GM23338 (cell line): ENCODE measurements around the gene PTPN13. TPM values are rescaled to one million over a fixed set of nuclear protein-coding genes. Genes with fewer than 3 reads are reported as not detected.

Experiments used
- ATAC-seq: fragments of 200-7000 bp; cut with Tn5 transposase; 3 replicates; pipeline ENCODE4 v1.9.1; 2020
- DNase-seq: peaks from one replicate; pipeline ENCODE4 v3.0.0-alpha.2; 2015; ENCODE audit warnings: low spot score
- H2AFZ ChIP-seq: fragments of 200-600 bp; sonication (generic); 2 replicates; pipeline ENCODE4 v1.8.0; 2016; ENCODE audit warnings: antibody characterized with exemption, mild to moderate bottlenecking, moderate library complexity
- H3F3A ChIP-seq: fragments of 200-600 bp; sonication (generic); replicated peaks from 2 replicates; pipeline ENCODE4 v1.8.0; 2017; ENCODE audit warnings: antibody characterized with exemption, mixed run types, low read depth
- H3K27ac ChIP-seq: fragments of 200-600 bp; sonication (generic); 2 replicates; pipeline ENCODE4 v1.6.1; 2016; ENCODE audit warnings: low read depth
- H3K27me3 ChIP-seq: fragments of 200-600 bp; sonication (generic); 2 replicates; pipeline ENCODE4 v1.8.0; 2016; ENCODE audit warnings: mild to moderate bottlenecking, mixed run types, moderate library complexity; ENCODE audit not compliant: insufficient read depth
- H3K36me3 ChIP-seq: fragments of 200-600 bp; sonication (generic); 2 replicates; pipeline ENCODE4 v1.8.0; 2016; ENCODE audit warnings: mild to moderate bottlenecking; ENCODE audit not compliant: insufficient read depth
- H3K4me1 ChIP-seq: fragments of 200-600 bp; sonication (generic); 2 replicates; pipeline ENCODE4 v1.8.0; 2016; ENCODE audit warnings: mild to moderate bottlenecking, moderate library complexity; ENCODE audit not compliant: insufficient read depth
- H3K4me2 ChIP-seq: fragments of 200-600 bp; sonication (generic); 2 replicates; pipeline ENCODE4 v1.7.1; 2017; ENCODE audit warnings: mixed run types
- H3K4me3 ChIP-seq: fragments of 200-600 bp; sonication (generic); 2 replicates; pipeline ENCODE4 v1.6.1; 2016; ENCODE audit warnings: mixed run types
- H3K79me2 ChIP-seq: fragments of 200-600 bp; sonication (generic); replicated peaks from 2 replicates; pipeline ENCODE4 v1.8.0; 2017; ENCODE audit warnings: mild to moderate bottlenecking; ENCODE audit not compliant: insufficient read depth
- H3K9me2 ChIP-seq: fragments of 200-600 bp; sonication (generic); 2 replicates; pipeline ENCODE4 v1.8.0; 2017; ENCODE audit not compliant: insufficient read depth
- H4K20me1 ChIP-seq: fragments of 200-600 bp; sonication (generic); replicated peaks from 2 replicates; pipeline ENCODE4 v1.8.0; 2017; ENCODE audit warnings: mild to moderate bottlenecking; ENCODE audit not compliant: insufficient read depth
- H3K27ac Mint-ChIP-seq: 2 replicates; pipeline ENCODE4 v1.8.0; 2020; ENCODE audit warnings: inconsistent platforms, mild to moderate bottlenecking, moderate library complexity, mixed read lengths
- H3K27me3 Mint-ChIP-seq: 3 replicates; pipeline ENCODE4 v1.8.0; 2022; ENCODE audit warnings: low read depth, mild to moderate bottlenecking, moderate library complexity, mixed read lengths, inconsistent platforms; ENCODE audit not compliant: insufficient read depth, poor library complexity
- H3K36me3 Mint-ChIP-seq: 3 replicates; pipeline ENCODE4 v1.8.0; 2021; ENCODE audit warnings: low read depth, mild to moderate bottlenecking, inconsistent platforms, moderate library complexity, mixed read lengths
- H3K4me1 Mint-ChIP-seq: 3 replicates; pipeline ENCODE4 v1.8.0; 2020; ENCODE audit warnings: mild to moderate bottlenecking, inconsistent platforms, mixed read lengths
- H3K4me3 Mint-ChIP-seq: 3 replicates; pipeline ENCODE4 v1.8.0; 2021; ENCODE audit warnings: moderate library complexity, mild to moderate bottlenecking, inconsistent platforms, mixed read lengths
- H3K9me3 Mint-ChIP-seq: 3 replicates; pipeline ENCODE4 v1.8.0; 2020; ENCODE audit warnings: moderate library complexity, mild to moderate bottlenecking, inconsistent platforms, mixed read lengths
- CREB1 ChIP-seq: fragments of 250-450 bp; sonication (Bioruptor Pico); IDR thresholded peaks from 2 replicates; pipeline ENCODE4 v1.5.0; 2020; ENCODE audit warnings: low read depth, mild to moderate bottlenecking, moderate library complexity
- EZH2 ChIP-seq: fragments of 200-600 bp; sonication (generic); IDR thresholded peaks from one replicate; pipeline ENCODE4 v1.8.0; 2017; ENCODE audit warnings: antibody characterized with exemption, mild to moderate bottlenecking, low read depth; ENCODE audit not compliant: unreplicated experiment
- EZH2phosphoT487 ChIP-seq: fragments of 200-600 bp; sonication (generic); IDR thresholded peaks from one replicate; pipeline ENCODE4 v1.8.1; 2018; ENCODE audit warnings: antibody characterized with exemption; ENCODE audit not compliant: unreplicated experiment
- JUNB ChIP-seq: IDR thresholded peaks from one replicate; pipeline ENCODE4 v1.6.1; 2016; ENCODE audit warnings: antibody characterized with exemption; ENCODE audit not compliant: unreplicated experiment
- NANOG ChIP-seq: IDR thresholded peaks from 2 replicates; pipeline ENCODE4 v1.6.1; 2016; ENCODE audit warnings: antibody characterized with exemption, borderline replicate concordance
- POLR2AphosphoS5 ChIP-seq: IDR thresholded peaks from 2 replicates; pipeline ENCODE4 v1.6.1; 2016; ENCODE audit warnings: antibody characterized with exemption, low read depth
- STAT1 ChIP-seq: IDR thresholded peaks from one replicate; pipeline ENCODE4 v1.6.1; 2016; ENCODE audit warnings: antibody characterized with exemption; ENCODE audit not compliant: unreplicated experiment
- ZNF114 ChIP-seq: fragments of 250-450 bp; sonication (Bioruptor Pico); IDR thresholded peaks from 2 replicates; pipeline ENCODE4 v1.5.0; 2020; ENCODE audit warnings: mild to moderate bottlenecking, moderate library complexity
- ZNF331 ChIP-seq: fragments of 250-450 bp; sonication (Bioruptor Pico); IDR thresholded peaks from 2 replicates; pipeline ENCODE4 v1.5.0; 2020; ENCODE audit warnings: low read depth, mild to moderate bottlenecking, moderate library complexity
- ZNF462 ChIP-seq: fragments of 250-450 bp; sonication (Bioruptor Pico); IDR thresholded peaks from 2 replicates; pipeline ENCODE4 v1.5.0; 2020; ENCODE audit warnings: mild to moderate bottlenecking, moderate library complexity
- polyA plus RNA-seq: library from polyadenylated mRNA; unstranded; fragments of >200 nt; fragmentation: Nextera tagmentation; extraction: Ambion mirVana; gene quantifications from 2 replicates; pipeline ENCODE4 v1.2.1, GENCODE V29; 2016
- total RNA-seq: library from RNA; depleted of rRNA; stranded (reverse); fragments of >200 nt; shearing (Covaris generic); gene quantifications from 2 replicates; pipeline ENCODE4 v1.2.3, GENCODE V29; 2014
- TF ChIP-seq, protein P1 (sequence below): IDR thresholded peaks from one replicate; pipeline ENCODE4 v1.6.1; 2018; ENCODE audit warnings: antibody characterized with exemption; ENCODE audit not compliant: unreplicated experiment
- TF ChIP-seq, protein P2 (sequence below): IDR thresholded peaks from 2 replicates; pipeline ENCODE4 v1.6.1; 2016; ENCODE audit warnings: antibody characterized with exemption

Gene PTPN13
- total and polyA plus RNA-seq, 2 experiments from 2014 or later = 12.6 to 49.9 TPM

GRCh38 chr4:86757468-86757867 lies 163.4 kb downstream of the PTPN13 start:
- Histone ChIP-seq H3K4me1 (no peaks in the 10 kb centered on the region), H3F3A (no peaks in the 10 kb centered on the region), H3K27ac (no peak overlapping the region), H3K27me3 (no peaks in the 10 kb centered on the region), H3K4me3 (no peak overlapping the region), H2AFZ (no peak overlapping the region), H3K79me2 (no peaks in the 10 kb centered on the region), H4K20me1 (no peaks in the 10 kb centered on the region), H3K9me2 (no peaks in the 10 kb centered on the region), H3K4me2 (no peak overlapping the region), H3K36me3 (0 out of 2 replicates have a peak, but pooled peaks cover 3% of the 10 kb centered on the region)
- DNase-seq = no peak
- H3K27me3 Mint-ChIP-seq = peaks cover 3% of the 10 kb centered on the region
- no peak for TF ChIP-seq STAT1
- no peak for TF ChIP-seq EZH2phosphoT487
- H3K27ac Mint-ChIP-seq = peak overlapping the region; percentile 50; the same call in 1 of the 2 replicates
- ATAC-seq = no peak
- H3K4me1 Mint-ChIP-seq = peaks cover 2% of the 10 kb centered on the region; the same call in 1 of the 3 replicates
- no peaks in the 10 kb centered on the region for H3K9me3 Mint-ChIP-seq
- H3K36me3 Mint-ChIP-seq = peaks cover 27% of the 10 kb centered on the region
- no peak overlapping the region for H3K4me3 Mint-ChIP-seq

DNA sequence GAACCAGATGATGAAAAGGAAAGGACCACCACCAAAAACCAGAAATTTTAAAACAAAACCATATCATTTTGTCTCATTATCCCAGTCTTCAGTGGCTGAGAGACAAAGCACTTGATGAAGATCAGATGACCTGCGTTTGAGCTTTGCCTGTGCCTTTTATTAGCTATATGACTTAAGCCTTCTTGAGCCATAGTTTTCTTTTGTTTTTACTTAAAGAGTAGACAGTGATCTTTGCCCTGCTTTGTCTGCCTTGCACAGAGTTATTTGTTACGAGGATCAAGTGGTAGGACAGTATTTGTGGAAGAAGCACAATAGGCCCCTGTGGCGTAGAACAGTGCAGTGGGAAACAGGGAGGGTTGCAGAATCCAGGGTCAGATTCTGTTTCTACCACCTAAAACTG lies 165.2 kb downstream of the PTPN13 start:
- Histone ChIP-seq H3K27me3 (no peaks in the 10 kb centered on the region), H3K27ac (no peak overlapping the region), H3K4me2 (no peak overlapping the region), H3F3A (no peaks in the 10 kb centered on the region), H3K9me2 (no peaks in the 10 kb centered on the region), H3K79me2 (no peaks in the 10 kb centered on the region), H3K36me3 (0 out of 2 replicates have a peak, but pooled peaks cover 7% of the 10 kb centered on the region), H3K4me1 (no peaks in the 10 kb centered on the region), H3K4me3 (no peak overlapping the region), H2AFZ (no peak overlapping the region), H4K20me1 (no peaks in the 10 kb centered on the region)
- no peak for DNase-seq
- Mint-ChIP-seq H3K4me3 (no peak overlapping the region), H3K27me3 (peaks cover 3% of the 10 kb centered on the region), H3K36me3 (peaks cover 33% of the 10 kb centered on the region), H3K27ac (no peak overlapping the region), H3K4me1 (peaks cover 2% of the 10 kb centered on the region; the same call in 1 of the 3 replicates), H3K9me3 (no peaks in the 10 kb centered on the region)
- no peak for ATAC-seq
- TF ChIP-seq ZNF114 (CRISPR knock-in tag) (no peak), ZNF462 (CRISPR knock-in tag) (no peak), STAT1 (no peak), EZH2phosphoT487 (no peak), CREB1 (CRISPR knock-in tag) (no peak), EZH2 (no peak), NANOG (no peak), JUNB (no peak), POLR2AphosphoS5 (no peak), ZNF331 (CRISPR knock-in tag) (no peak)
- TF ChIP-seq, protein P1, sequence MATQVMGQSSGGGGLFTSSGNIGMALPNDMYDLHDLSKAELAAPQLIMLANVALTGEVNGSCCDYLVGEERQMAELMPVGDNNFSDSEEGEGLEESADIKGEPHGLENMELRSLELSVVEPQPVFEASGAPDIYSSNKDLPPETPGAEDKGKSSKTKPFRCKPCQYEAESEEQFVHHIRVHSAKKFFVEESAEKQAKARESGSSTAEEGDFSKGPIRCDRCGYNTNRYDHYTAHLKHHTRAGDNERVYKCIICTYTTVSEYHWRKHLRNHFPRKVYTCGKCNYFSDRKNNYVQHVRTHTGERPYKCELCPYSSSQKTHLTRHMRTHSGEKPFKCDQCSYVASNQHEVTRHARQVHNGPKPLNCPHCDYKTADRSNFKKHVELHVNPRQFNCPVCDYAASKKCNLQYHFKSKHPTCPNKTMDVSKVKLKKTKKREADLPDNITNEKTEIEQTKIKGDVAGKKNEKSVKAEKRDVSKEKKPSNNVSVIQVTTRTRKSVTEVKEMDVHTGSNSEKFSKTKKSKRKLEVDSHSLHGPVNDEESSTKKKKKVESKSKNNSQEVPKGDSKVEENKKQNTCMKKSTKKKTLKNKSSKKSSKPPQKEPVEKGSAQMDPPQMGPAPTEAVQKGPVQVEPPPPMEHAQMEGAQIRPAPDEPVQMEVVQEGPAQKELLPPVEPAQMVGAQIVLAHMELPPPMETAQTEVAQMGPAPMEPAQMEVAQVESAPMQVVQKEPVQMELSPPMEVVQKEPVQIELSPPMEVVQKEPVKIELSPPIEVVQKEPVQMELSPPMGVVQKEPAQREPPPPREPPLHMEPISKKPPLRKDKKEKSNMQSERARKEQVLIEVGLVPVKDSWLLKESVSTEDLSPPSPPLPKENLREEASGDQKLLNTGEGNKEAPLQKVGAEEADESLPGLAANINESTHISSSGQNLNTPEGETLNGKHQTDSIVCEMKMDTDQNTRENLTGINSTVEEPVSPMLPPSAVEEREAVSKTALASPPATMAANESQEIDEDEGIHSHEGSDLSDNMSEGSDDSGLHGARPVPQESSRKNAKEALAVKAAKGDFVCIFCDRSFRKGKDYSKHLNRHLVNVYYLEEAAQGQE = no peak
- TF ChIP-seq, protein P2, sequence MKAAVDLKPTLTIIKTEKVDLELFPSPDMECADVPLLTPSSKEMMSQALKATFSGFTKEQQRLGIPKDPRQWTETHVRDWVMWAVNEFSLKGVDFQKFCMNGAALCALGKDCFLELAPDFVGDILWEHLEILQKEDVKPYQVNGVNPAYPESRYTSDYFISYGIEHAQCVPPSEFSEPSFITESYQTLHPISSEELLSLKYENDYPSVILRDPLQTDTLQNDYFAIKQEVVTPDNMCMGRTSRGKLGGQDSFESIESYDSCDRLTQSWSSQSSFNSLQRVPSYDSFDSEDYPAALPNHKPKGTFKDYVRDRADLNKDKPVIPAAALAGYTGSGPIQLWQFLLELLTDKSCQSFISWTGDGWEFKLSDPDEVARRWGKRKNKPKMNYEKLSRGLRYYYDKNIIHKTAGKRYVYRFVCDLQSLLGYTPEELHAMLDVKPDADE = no peak
